PFSK-1 (cell line): ENCODE results near the gene FOXS1.

Experiments
- POLR2AphosphoS5 ChIP-seq: IDR thresholded peaks from 2 replicates; pipeline ENCODE4 v1.6.1; 2012; ENCODE audit warnings: low read depth, mild to moderate bottlenecking, control low read depth, low read length, moderate library complexity
- REST ChIP-seq, 2 experiments: IDR thresholded peaks; 2 replicates each; pipeline versions ENCODE4 v1.6.1 to v1.8.0; 2011 to 2012; ENCODE audit warnings: low read depth in 2 of 2, low read length in 2 of 2, control low read depth in 1 of 2, inconsistent platforms in 1 of 2, mild to moderate bottlenecking in 1 of 2, moderate library complexity in 1 of 2; ENCODE audit not compliant: insufficient read depth in 1 of 2
- SIN3A ChIP-seq: IDR thresholded peaks from 2 replicates; pipeline ENCODE4 v1.6.1; 2012; ENCODE audit warnings: mild to moderate bottlenecking, low read length, moderate library complexity, borderline replicate concordance; ENCODE audit not compliant: insufficient read depth
- TAF1 ChIP-seq: IDR thresholded peaks from 2 replicates; pipeline ENCODE4 v1.6.1; 2012; ENCODE audit warnings: low read length, control low read depth, borderline replicate concordance; ENCODE audit not compliant: insufficient read depth

- TF ChIP-seq POLR2AphosphoS5, result no peak
- no peak for TF ChIP-seq SIN3A
- no peak for TF ChIP-seq REST (IDR thresholded peaks at IDR 0.05; ENCODE audit: insufficient read depth in 1 of 2, low read depth in 2 of 2, low read length in 2 of 2)
- TF ChIP-seq TAF1, result no peak
Observed at GRCh38 chr20:31833931-31834521, 11.4 kb downstream of the FOXS1 start.
